ENCODE results near the gene ABT1. TPM values are rescaled to one million over a fixed set of nuclear protein-coding genes. Genes with fewer than 3 reads are reported as not detected.

ABT1 gene
- total and polyA plus RNA-seq, 11 donors: 7.1 to 12.0 (median 8.2) TPM

DNA sequence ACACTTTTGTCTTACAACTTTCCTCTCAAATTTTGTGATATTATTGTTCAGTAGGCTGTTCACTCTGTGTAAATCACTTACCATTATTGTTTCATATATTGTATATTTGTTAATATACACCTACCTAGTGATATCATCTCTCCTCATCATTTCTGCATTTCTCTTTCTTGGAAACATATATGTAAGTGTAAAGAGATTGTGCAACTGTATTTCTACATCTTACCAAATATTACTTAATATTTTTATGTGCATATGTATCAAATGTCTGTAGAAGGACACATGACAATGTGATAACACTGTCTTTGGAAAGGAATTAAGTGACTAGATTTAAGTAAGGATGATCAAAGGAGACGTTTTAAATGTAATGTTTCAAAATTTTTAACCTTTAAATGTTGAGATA is 32.6 kb downstream of the ABT1 start:
- H3K4me1 ChIP-seq: no peaks in the 10 kb centered on the region
- peaks cover 0 to 6% (median 1%) of the 10 kb centered on the region in 12 donors for H3K9me3 ChIP-seq
- no peak overlapping the region for H3K27ac ChIP-seq
- no peak for ATAC-seq
- intact Hi-C loops (cut with DNase I): no loop called here
- H3K36me3 ChIP-seq: peaks cover 0 to 11% (median 8%) of the 10 kb centered on the region in 9 donors
- no peaks in the 10 kb centered on the region for H3K27me3 ChIP-seq
- TF ChIP-seq, protein P1, sequence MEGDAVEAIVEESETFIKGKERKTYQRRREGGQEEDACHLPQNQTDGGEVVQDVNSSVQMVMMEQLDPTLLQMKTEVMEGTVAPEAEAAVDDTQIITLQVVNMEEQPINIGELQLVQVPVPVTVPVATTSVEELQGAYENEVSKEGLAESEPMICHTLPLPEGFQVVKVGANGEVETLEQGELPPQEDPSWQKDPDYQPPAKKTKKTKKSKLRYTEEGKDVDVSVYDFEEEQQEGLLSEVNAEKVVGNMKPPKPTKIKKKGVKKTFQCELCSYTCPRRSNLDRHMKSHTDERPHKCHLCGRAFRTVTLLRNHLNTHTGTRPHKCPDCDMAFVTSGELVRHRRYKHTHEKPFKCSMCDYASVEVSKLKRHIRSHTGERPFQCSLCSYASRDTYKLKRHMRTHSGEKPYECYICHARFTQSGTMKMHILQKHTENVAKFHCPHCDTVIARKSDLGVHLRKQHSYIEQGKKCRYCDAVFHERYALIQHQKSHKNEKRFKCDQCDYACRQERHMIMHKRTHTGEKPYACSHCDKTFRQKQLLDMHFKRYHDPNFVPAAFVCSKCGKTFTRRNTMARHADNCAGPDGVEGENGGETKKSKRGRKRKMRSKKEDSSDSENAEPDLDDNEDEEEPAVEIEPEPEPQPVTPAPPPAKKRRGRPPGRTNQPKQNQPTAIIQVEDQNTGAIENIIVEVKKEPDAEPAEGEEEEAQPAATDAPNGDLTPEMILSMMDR (IDR thresholded peaks at IDR 0.05): no peak
- no peak for TF ChIP-seq POLR2A (IDR thresholded peaks at IDR 0.05)
- H3K4me3 ChIP-seq: no peak overlapping the region
- 33 to 58% (median 45%) methylated on average over 1 of the region's 1 CpG for WGBS, 4 donors
- DNase-seq: no peak

DNA sequence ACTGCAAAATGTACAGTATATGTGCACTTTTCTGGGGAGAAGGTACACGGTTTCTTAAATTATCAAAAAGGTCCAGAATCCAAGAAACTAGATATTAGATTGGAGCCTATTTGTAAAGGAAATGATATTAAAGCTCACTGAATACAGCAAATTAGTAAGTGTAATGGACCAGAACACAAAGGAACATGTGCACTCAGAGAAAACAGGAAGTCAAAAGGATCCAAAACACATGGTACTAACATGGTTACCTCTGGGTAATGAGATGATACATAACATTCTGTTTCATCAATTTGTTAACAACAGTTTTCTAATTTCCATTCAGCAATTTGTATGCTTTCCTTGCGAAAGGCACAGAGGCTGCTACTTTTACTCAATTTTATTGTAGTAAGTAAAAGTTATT is 44.1 kb downstream of the ABT1 start:
- H3K36me3 ChIP-seq: peaks cover 0 to 63% (median 53%) of the 10 kb centered on the region in 9 donors
- H3K9me3 ChIP-seq: peaks cover 0 to 37% (median 0%) of the 10 kb centered on the region in 12 donors
- H3K27me3 ChIP-seq: no peaks in the 10 kb centered on the region
- no peak overlapping the region for H3K4me3 ChIP-seq
- intact Hi-C loops (cut with DNase I): no loop called here
- H3K4me1 ChIP-seq: no peaks in the 10 kb centered on the region
- ATAC-seq (no peak), DNase-seq (no peak)
- TF ChIP-seq, protein P1 (IDR thresholded peaks at IDR 0.05): no peak
- no peak for TF ChIP-seq POLR2A (IDR thresholded peaks at IDR 0.05)
- WGBS, 4 donors: 95 to 99% (median 96%) methylated on average over 2 of the region's 2 CpGs
- H3K27ac ChIP-seq: no peak overlapping the region

DNA sequence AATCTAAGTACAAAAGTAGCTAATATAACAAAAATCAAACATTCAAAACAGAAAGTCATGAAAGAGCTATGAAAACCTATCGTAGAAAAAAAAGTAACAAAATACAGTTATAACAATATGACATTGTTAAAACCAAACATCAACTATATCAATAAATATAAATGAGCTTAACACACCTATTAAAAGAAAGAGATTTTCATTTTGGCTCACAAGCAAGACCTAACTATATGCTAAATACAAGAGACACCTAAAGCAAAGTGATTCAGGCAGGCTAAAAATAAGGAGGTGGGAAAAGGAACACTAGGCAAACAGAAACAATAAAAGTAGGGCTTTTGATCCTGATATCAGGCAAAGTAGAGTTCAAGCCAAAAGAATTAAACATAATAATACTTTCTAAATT is 49.3 kb downstream of the ABT1 start:
- Histone ChIP-seq H3K27ac (no peak overlapping the region), H3K27me3 (no peaks in the 10 kb centered on the region), H3K4me1 (no peaks in the 10 kb centered on the region), H3K9me3 (peaks cover 0 to 31% (median 0%) of the 10 kb centered on the region in 12 donors), H3K36me3 (peaks cover 0 to 42% (median 29%) of the 10 kb centered on the region in 9 donors), H3K4me3 (no peak overlapping the region)
- DNase-seq (no peak), ATAC-seq (no peak)
- 97 to 100% (median 98%) methylated on average over 1 of the region's 1 CpG for WGBS, 4 donors
- TF ChIP-seq POLR2A (IDR thresholded peaks at IDR 0.05): no peak
- TF ChIP-seq, protein P1 (IDR thresholded peaks at IDR 0.05): no peak
- intact Hi-C loops (cut with DNase I): no loop called here

Other genes starting within 250 kb of the ABT1 start
- 10 to 100 TPM in 5 of 9 donors, 1 to 10 TPM in 4; 2.7 to 71.1 (median 10.2) TPM for gene BTN3A2, start 231.8 kb upstream of the ABT1 start, total RNA-seq
- gene BTN3A2, start 231.8 kb upstream of the ABT1 start, polyA plus RNA-seq: 10 to 100 TPM in 1 of 2 donors, 1 to 10 TPM in 1; 5.8 to 11.5 TPM
- gene BTN2A2, start 213.8 kb upstream of the ABT1 start, total RNA-seq: 10 to 100 TPM in 2 of 9 donors, 1 to 10 TPM in 7; 1.7 to 20.4 (median 3.0) TPM
- gene BTN2A2, start 213.8 kb upstream of the ABT1 start, polyA plus RNA-seq: 1 to 10 TPM; 3.2 to 4.3 TPM
- gene BTN3A1, start 194.7 kb upstream of the ABT1 start, total RNA-seq: 10 to 100 TPM in 3 of 9 donors, 1 to 10 TPM in 6; 3.1 to 47.6 (median 9.1) TPM
- 1 to 10 TPM; 5.1 to 5.2 TPM for gene BTN3A1, start 194.7 kb upstream of the ABT1 start, polyA plus RNA-seq
- gene BTN3A3, start 156.4 kb upstream of the ABT1 start, total RNA-seq: 10 to 100 TPM in 2 of 9 donors, 1 to 10 TPM in 7; 4.8 to 31.2 (median 7.9) TPM
- 1 to 10 TPM; 5.9 to 7.7 TPM for gene BTN3A3, start 156.4 kb upstream of the ABT1 start, polyA plus RNA-seq
- 10 to 100 TPM in 7 of 9 donors, 1 to 10 TPM in 2; 9.2 to 26.2 (median 14.8) TPM for gene BTN2A1, start 139.0 kb upstream of the ABT1 start, total RNA-seq
- gene BTN2A1, start 139.0 kb upstream of the ABT1 start, polyA plus RNA-seq: 10 to 100 TPM in 1 of 2 donors, 1 to 10 TPM in 1; 6.6 to 26.7 TPM
- not detected for gene BTN1A1, start 96.7 kb upstream of the ABT1 start, total RNA-seq
- gene BTN1A1, start 96.7 kb upstream of the ABT1 start, polyA plus RNA-seq: not detected
- gene HMGN4, start 58.6 kb upstream of the ABT1 start, total RNA-seq: 10 to 100 TPM; 22.4 to 34.7 (median 32.1) TPM
- gene HMGN4, start 58.6 kb upstream of the ABT1 start, polyA plus RNA-seq: 10 to 100 TPM in 1 of 2 donors, 1 to 10 TPM in 1; 5.8 to 52.8 TPM
- 10 to 100 TPM in 6 of 9 donors, 1 to 10 TPM in 3; 7.1 to 17.2 (median 13.4) TPM for gene ZNF322, start 62.8 kb downstream of the ABT1 start, total RNA-seq
- 1 to 10 TPM; 4.0 to 7.8 TPM for gene ZNF322, start 62.8 kb downstream of the ABT1 start, polyA plus RNA-seq

Measured in heart left ventricle (tissue), 16 donors.